ENCODE measurements around the gene FBXL17.
A peak's percentile ranks its signal among the peaks of the same experiment; 100 is the strongest.

The FBXL17 gene

GRCh38 chr5:107925200-107925599 lies 456.7 kb downstream of the FBXL17 start:
- DNase-seq: no peak
- in situ Hi-C loops (cut with HindIII; ENCODE audit: low pct_ligation_motif_present, low pct_unique_long_range_greater_than_20kb, low sequenced_read_pairs): no loop called here

DNA sequence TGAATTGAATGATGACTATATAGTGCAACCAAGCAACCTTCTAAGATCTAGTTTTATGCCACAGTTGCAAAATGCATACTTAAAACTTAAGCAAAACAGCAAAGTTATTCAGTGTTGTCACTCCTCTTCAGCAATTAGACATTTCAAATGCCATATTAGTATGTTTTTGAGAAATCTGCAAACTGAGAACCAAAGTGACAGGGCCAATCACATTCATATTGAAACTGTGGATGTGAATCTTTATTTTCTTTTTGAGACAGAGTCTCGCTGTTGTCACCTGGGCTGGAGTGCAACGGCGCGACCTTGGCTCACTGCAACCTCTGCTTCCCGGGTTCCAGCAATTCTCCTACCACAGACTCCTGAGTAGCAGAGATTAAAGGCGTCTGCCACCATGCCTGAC lies 461.9 kb downstream of the FBXL17 start:
- DNase-seq: no peak
- in situ Hi-C loops (cut with HindIII; ENCODE audit: low pct_ligation_motif_present, low pct_unique_long_range_greater_than_20kb, low sequenced_read_pairs): no loop called here

GRCh38 chr5:107919361-107919760 lies 462.5 kb downstream of the FBXL17 start:
- no peak for DNase-seq
- in situ Hi-C loops (cut with HindIII; ENCODE audit: low pct_ligation_motif_present, low pct_unique_long_range_greater_than_20kb, low sequenced_read_pairs): no loop called here

- no peak for DNase-seq
- in situ Hi-C loops (cut with HindIII; ENCODE audit: low pct_ligation_motif_present, low pct_unique_long_range_greater_than_20kb, low sequenced_read_pairs): no loop called here
Observed at GRCh38 chr5:107917983-107918382, 463.9 kb downstream of the FBXL17 start.

GRCh38 chr5:107916731-107917725 lies 464.9 kb downstream of the FBXL17 start:
- in situ Hi-C loops (cut with HindIII; ENCODE audit: low pct_ligation_motif_present, low pct_unique_long_range_greater_than_20kb, low sequenced_read_pairs): no loop called here

GRCh38 chr5:107915176-107915812 lies 466.6 kb downstream of the FBXL17 start:
- no peak for DNase-seq
- in situ Hi-C loops (cut with HindIII; ENCODE audit: low pct_ligation_motif_present, low pct_unique_long_range_greater_than_20kb, low sequenced_read_pairs): no loop called here

More at GRCh38 chr5:107916731-107917725, 464.9 kb downstream of the FBXL17 start:
- DNase-seq: no peak

GRCh38 chr5:107913494-107913893 lies 468.4 kb downstream of the FBXL17 start:
- in situ Hi-C loops (cut with HindIII; ENCODE audit: low pct_ligation_motif_present, low pct_unique_long_range_greater_than_20kb, low sequenced_read_pairs): no loop called here
- DNase-seq: no peak

- in situ Hi-C loops (cut with HindIII; ENCODE audit: low pct_ligation_motif_present, low pct_unique_long_range_greater_than_20kb, low sequenced_read_pairs): no loop called here
Observed at GRCh38 chr5:107900721-107901120, 481.2 kb downstream of the FBXL17 start.

GRCh38 chr5:107894361-107894760 lies 487.5 kb downstream of the FBXL17 start:
- in situ Hi-C loops (cut with HindIII; ENCODE audit: low pct_ligation_motif_present, low pct_unique_long_range_greater_than_20kb, low sequenced_read_pairs): no loop called here
- peak; percentile 1 for DNase-seq

More at GRCh38 chr5:107900721-107901120, 481.2 kb downstream of the FBXL17 start:
- no peak for DNase-seq

- DNase-seq: peak; percentile 14
- in situ Hi-C loops (cut with HindIII; ENCODE audit: low pct_ligation_motif_present, low pct_unique_long_range_greater_than_20kb, low sequenced_read_pairs): no loop called here
Observed at GRCh38 chr5:107893642-107894041, 488.3 kb downstream of the FBXL17 start.

- in situ Hi-C loops (cut with HindIII; ENCODE audit: low pct_ligation_motif_present, low pct_unique_long_range_greater_than_20kb, low sequenced_read_pairs): no loop called here
- no peak for DNase-seq
Observed at GRCh38 chr5:107889387-107889786, 492.5 kb downstream of the FBXL17 start.

- DNase-seq: no peak
- in situ Hi-C loops (cut with HindIII; ENCODE audit: low pct_ligation_motif_present, low pct_unique_long_range_greater_than_20kb, low sequenced_read_pairs): no loop called here
Observed at GRCh38 chr5:107888541-107888940, 493.4 kb downstream of the FBXL17 start.

DNA sequence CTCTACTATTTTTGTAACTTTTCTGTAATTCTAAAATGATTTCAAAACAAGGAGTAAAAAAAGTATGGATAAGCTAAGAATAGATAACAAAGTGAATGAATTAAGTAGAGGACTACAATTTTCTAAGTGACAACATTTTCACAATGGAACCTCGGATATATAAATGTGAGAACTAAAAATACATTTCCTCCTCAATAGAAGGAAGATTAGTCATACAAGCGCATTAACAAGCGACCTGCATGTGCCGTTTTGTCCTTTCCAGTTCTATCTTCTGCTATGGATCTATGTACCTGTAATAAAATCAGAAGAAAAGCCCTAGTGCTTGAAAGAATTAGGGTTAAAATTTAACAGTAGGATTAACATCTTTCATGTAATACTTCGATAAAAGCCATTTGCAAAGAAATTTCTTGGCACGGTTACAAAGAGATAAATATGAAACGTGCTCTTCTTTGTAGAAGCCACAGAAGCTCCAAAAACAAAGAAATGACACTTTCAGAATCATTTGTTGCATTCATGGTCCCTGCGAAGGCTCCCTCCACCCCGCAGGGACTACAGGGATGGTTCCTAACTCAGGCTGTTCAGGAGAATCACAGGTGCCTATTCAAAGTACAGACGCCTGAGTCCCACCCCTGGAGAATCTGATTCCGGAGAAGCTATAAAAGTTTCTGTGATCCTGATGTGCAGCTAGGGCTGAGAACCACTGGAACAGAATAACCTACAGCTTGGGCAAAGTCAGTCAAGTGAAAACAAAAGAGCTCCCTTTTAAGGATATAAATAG lies 494.5 kb downstream of the FBXL17 start:
- in situ Hi-C loops (cut with HindIII; ENCODE audit: low pct_ligation_motif_present, low pct_unique_long_range_greater_than_20kb, low sequenced_read_pairs): no loop called here

DNA sequence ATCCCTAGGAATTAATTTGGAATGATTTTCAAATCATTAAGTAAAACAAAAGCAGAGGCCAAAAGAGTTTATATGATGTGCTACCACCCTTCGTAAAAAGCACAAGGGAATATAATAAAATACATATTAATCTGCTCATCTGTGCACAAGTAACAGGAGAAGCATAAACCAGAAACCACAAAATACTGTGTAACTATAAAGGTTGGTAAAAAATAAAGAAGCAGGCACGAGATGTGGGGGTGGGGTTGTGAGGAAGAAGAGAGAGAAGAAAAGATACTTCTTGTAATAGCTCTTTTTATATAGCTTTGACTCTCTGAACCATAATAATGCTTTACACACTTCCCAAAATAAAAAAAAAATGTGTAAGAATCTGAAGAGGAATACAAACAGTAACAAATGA lies 496.3 kb downstream of the FBXL17 start:
- in situ Hi-C loops (cut with HindIII; ENCODE audit: low pct_ligation_motif_present, low pct_unique_long_range_greater_than_20kb, low sequenced_read_pairs): no loop called here

More for the DNA sequence above, 494.5 kb downstream of the FBXL17 start:
- no peak for DNase-seq

GRCh38 chr5:107884871-107885270 lies 497.0 kb downstream of the FBXL17 start:
- DNase-seq: no peak
- in situ Hi-C loops (cut with HindIII; ENCODE audit: low pct_ligation_motif_present, low pct_unique_long_range_greater_than_20kb, low sequenced_read_pairs): no loop called here

More for the DNA sequence above, 496.3 kb downstream of the FBXL17 start:
- DNase-seq: no peak

DNA sequence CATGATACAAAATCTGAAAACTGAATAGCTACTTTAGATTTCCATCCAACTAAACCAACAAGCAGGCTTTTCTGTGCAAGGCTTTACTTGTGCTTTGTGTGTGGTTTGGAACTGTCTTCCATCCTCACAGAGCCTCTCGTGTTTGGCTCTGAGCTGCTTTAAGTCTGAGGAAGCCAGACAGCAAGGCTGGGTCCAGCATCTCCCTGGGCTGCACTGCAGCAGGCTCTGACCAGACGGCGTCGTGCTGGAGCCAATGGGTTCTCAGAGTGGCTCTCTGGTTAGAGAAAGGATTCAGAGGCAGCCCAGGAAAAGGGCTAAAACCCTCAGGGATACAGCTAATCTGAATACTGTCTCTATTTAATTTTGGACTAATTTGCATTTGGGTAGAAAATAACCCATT lies 503.2 kb downstream of the FBXL17 start:
- DNase-seq: no peak
- in situ Hi-C loops (cut with HindIII; ENCODE audit: low pct_ligation_motif_present, low pct_unique_long_range_greater_than_20kb, low sequenced_read_pairs): no loop called here

DNA sequence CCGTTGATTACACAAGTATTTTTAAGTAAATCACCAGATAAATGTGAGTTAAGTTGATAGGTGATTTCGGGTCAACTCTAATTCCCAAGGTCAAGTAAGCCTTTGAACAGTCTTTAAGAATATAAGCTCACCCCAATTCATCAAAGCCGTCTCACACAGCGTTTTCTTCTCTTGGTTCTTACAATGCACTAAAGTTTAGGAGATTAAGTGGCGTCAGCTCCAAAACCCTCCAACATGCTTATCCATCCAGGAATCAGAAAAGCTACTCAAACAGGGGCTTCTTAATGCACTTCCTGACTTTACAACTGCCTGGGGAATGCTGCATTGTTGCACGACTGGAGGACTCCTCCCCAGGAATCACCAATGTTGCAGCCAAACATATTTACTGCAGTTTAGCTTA lies 505.0 kb downstream of the FBXL17 start:
- DNase-seq: no peak
- in situ Hi-C loops (cut with HindIII; ENCODE audit: low pct_ligation_motif_present, low pct_unique_long_range_greater_than_20kb, low sequenced_read_pairs): no loop called here

DNA sequence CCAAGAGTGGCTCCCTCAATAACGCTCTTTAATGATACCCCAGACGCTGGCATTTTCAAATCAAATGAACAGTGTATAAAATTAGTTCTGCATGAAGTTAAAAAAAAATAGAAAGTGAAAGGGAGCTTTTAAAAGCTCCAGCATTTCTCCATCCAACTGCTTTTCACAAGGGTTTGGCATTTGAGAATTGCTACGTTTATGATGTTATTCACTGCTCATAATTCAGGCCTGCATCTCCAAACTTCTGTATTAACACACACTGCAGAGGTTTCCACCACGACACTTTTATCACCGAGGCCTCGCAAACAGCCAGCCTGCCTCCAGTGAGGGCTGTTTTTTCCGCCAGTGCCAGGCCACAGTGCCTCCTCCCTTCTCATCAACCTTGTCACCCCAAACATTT lies 505.6 kb downstream of the FBXL17 start:
- in situ Hi-C loops (cut with HindIII; ENCODE audit: low pct_ligation_motif_present, low pct_unique_long_range_greater_than_20kb, low sequenced_read_pairs): no loop called here
- DNase-seq: no peak

DNA sequence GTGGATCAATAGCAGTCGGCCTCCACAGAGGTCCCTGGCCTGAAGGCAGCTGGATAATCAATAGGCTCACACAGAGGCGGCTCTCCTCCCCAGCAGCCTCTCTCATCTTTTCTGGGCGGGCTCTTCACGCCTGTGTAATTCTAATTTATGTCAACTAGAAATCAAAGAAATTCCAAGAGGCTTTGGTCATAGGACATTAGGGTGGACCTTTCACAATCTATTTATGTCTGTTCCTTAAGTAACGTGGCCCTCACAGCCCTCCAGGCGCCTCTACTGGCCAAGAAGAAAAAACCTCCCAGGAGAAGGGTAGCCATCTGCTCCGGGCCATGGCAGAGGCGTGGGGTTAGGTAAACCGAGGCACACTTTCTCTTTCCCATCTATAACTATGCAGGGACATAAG lies 506.1 kb downstream of the FBXL17 start:
- DNase-seq: peak; percentile 25
- in situ Hi-C loops (cut with HindIII; ENCODE audit: low pct_ligation_motif_present, low pct_unique_long_range_greater_than_20kb, low sequenced_read_pairs): no loop called here

All from ACHN (cell line).